ENCODE measurements around the gene CUL4A.

CUL4A gene

DNA sequence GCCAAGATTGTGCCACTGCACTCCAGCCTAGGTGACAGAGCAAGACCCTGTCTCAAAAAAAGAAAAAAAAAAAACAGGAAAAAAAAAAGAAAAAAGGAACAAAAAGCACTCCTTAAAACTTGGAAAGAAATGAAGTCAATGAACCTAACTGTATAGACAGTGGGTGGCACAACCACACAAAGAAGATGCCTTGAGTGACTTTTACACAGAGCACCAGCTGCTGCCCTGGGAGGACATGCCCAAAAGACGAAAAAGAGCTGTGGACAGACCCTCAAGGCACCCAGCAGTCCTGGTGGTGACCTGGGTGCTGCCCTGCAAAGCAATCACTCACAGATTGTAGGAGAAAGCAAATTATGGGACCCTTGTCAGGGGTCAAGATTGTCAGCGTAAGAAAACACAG, 81.7 kb downstream of the CUL4A start:
- Histone ChIP-seq H3K4me3 (ENCODE audit: low read length, poor library complexity, severe bottlenecking) (no peak overlapping the region), H3K36me3 (ENCODE audit: insufficient read depth, low read length) (no peaks in the 10 kb centered on the region), H3K4me1 (ENCODE audit: insufficient read depth, low read length, poor library complexity, severe bottlenecking) (peaks cover 4% of the 10 kb centered on the region), H3K9ac (ENCODE audit: low read depth, low read length, poor library complexity, severe bottlenecking) (no peak overlapping the region), H3F3A (ENCODE audit: low read depth) (no peaks in the 10 kb centered on the region), H3K27me3 (ENCODE audit: insufficient read depth, low read length, poor library complexity, severe bottlenecking) (no peaks in the 10 kb centered on the region), H4K20me1 (ENCODE audit: insufficient read depth, low read length, poor library complexity, severe bottlenecking) (no peaks in the 10 kb centered on the region), H3K4me2 (ENCODE audit: low read depth, low read length, poor library complexity, severe bottlenecking) (no peak overlapping the region), H2AFZ (ENCODE audit: low read length) (no peak overlapping the region), H3K79me2 (ENCODE audit: insufficient read depth, low read length) (no peaks in the 10 kb centered on the region), H3K9me3 (ENCODE audit: insufficient read depth, low read depth, low read length) (no peaks in the 10 kb centered on the region), H3K9me2 (replicated peaks; ENCODE audit: low read depth, low read length) (no peaks in the 10 kb centered on the region)
- TF ChIP-seq EZH2phosphoT487 (IDR thresholded peaks at IDR 0.05; ENCODE audit: borderline replicate concordance), result no peak
- TF ChIP-seq, protein P1, sequence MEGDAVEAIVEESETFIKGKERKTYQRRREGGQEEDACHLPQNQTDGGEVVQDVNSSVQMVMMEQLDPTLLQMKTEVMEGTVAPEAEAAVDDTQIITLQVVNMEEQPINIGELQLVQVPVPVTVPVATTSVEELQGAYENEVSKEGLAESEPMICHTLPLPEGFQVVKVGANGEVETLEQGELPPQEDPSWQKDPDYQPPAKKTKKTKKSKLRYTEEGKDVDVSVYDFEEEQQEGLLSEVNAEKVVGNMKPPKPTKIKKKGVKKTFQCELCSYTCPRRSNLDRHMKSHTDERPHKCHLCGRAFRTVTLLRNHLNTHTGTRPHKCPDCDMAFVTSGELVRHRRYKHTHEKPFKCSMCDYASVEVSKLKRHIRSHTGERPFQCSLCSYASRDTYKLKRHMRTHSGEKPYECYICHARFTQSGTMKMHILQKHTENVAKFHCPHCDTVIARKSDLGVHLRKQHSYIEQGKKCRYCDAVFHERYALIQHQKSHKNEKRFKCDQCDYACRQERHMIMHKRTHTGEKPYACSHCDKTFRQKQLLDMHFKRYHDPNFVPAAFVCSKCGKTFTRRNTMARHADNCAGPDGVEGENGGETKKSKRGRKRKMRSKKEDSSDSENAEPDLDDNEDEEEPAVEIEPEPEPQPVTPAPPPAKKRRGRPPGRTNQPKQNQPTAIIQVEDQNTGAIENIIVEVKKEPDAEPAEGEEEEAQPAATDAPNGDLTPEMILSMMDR (conservative IDR thresholded peaks at IDR 0.05; ENCODE audit: low read length), result no peak

DNA sequence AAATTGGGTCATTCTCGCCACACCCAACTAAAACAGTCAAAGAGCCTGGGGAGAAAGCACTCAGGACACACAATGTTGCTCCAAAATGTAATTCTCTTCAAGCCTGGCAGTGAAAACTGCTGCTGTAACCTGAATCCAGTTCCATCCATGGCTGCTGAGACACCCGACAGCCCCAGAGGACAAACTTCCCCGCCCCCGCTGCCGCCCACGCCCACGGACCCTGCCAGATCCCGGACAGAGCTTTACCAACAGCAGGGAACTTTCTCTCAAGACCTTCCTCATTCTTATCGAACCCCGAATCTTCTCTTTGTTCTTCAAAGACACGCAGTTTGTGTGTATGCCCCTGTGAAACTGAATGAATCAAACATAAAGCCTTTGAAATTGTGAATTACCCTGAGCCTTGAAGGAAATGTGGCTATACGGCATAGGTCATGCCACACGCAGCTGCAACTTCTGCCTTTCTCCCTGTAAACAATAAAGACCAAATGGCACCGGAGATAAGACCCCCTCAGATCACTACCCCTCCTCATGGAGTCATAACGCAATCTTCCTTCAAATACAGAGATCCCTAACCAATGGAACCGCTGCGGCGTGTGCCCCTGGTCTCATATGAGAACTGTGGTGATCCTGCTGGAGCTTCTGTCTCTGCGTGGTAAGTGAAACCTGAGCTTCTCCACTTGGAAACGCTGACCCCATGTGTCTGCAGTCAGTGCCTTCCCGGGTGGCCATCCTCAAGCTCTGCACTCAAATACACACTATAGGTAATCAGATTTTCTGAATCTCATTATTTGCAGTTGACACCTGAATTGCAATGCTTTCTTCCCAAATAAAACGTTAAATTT, 82.8 kb downstream of the CUL4A start:
- Histone ChIP-seq H3K27me3 (ENCODE audit: insufficient read depth, low read length, poor library complexity, severe bottlenecking) (no peaks in the 10 kb centered on the region), H3K4me3 (ENCODE audit: low read length, poor library complexity, severe bottlenecking) (peak overlapping the region; percentile 69), H4K20me1 (ENCODE audit: insufficient read depth, low read length, poor library complexity, severe bottlenecking) (no peaks in the 10 kb centered on the region), H3K9me3 (ENCODE audit: insufficient read depth, low read depth, low read length) (no peaks in the 10 kb centered on the region), H3K79me2 (ENCODE audit: insufficient read depth, low read length) (peaks cover 7% of the 10 kb centered on the region; the same call in 1 of the 2 replicates), H3K4me1 (ENCODE audit: insufficient read depth, low read length, poor library complexity, severe bottlenecking) (peaks cover 7% of the 10 kb centered on the region), H2AFZ (ENCODE audit: low read length) (peak overlapping the region; percentile 85), H3K36me3 (ENCODE audit: insufficient read depth, low read length) (no peaks in the 10 kb centered on the region), H3F3A (ENCODE audit: low read depth) (no peaks in the 10 kb centered on the region), H3K9ac (ENCODE audit: low read depth, low read length, poor library complexity, severe bottlenecking) (peak overlapping the region; percentile 61), H3K4me2 (ENCODE audit: low read depth, low read length, poor library complexity, severe bottlenecking) (peak overlapping the region; percentile 68), H3K9me2 (replicated peaks; ENCODE audit: low read depth, low read length) (no peaks in the 10 kb centered on the region)
- TF ChIP-seq, protein P1 (conservative IDR thresholded peaks at IDR 0.05; ENCODE audit: low read length), result no peak
- TF ChIP-seq EZH2phosphoT487 (IDR thresholded peaks at IDR 0.05; ENCODE audit: borderline replicate concordance), result no peak

- H4K20me1 ChIP-seq (ENCODE audit: insufficient read depth, low read length, poor library complexity, severe bottlenecking), result peaks cover 10% of the 10 kb centered on the region
Measured at GRCh38 chr13:113293686-113294085, 84.3 kb downstream of the CUL4A start.

More at GRCh38 chr13:113293686-113294085, 84.3 kb downstream of the CUL4A start:
- Histone ChIP-seq H3K4me1 (ENCODE audit: insufficient read depth, low read length, poor library complexity, severe bottlenecking) (peaks cover 17% of the 10 kb centered on the region), H3F3A (ENCODE audit: low read depth) (no peaks in the 10 kb centered on the region), H2AFZ (ENCODE audit: low read length) (no peak overlapping the region), H3K4me2 (ENCODE audit: low read depth, low read length, poor library complexity, severe bottlenecking) (no peak overlapping the region), H3K9me3 (ENCODE audit: insufficient read depth, low read depth, low read length) (no peaks in the 10 kb centered on the region), H3K27me3 (ENCODE audit: insufficient read depth, low read length, poor library complexity, severe bottlenecking) (no peaks in the 10 kb centered on the region), H3K36me3 (ENCODE audit: insufficient read depth, low read length) (no peaks in the 10 kb centered on the region), H3K9ac (ENCODE audit: low read depth, low read length, poor library complexity, severe bottlenecking) (no peak overlapping the region), H3K79me2 (ENCODE audit: insufficient read depth, low read length) (peaks cover 22% of the 10 kb centered on the region), H3K9me2 (replicated peaks; ENCODE audit: low read depth, low read length) (no peaks in the 10 kb centered on the region), H3K4me3 (ENCODE audit: low read length, poor library complexity, severe bottlenecking) (no peak overlapping the region)
- TF ChIP-seq EZH2phosphoT487 (IDR thresholded peaks at IDR 0.05; ENCODE audit: borderline replicate concordance), result no peak
- TF ChIP-seq, protein P1 (conservative IDR thresholded peaks at IDR 0.05; ENCODE audit: low read length), result no peak
